MCF 10A (cell line): Measurements from ENCODE around the gene PROM2. TPM values are rescaled to one million over a fixed set of nuclear protein-coding genes. Genes with fewer than 3 reads are reported as not detected.

ENCODE experiments used
- BruUV-seq: library from RNA; stranded (reverse); fragments of 400-500 nt; replicated peaks from 2 replicates; lab custom pipeline; 2021; lab: Mats Ljungman, UMichigan
- CTCF ChIA-PET: fragments of 300-600 bp; sonication (Branson Sonifier 250); formaldehyde crosslinking; extraction: SDS; loops from one replicate; lab custom pipeline; 2021; ENCODE audit warnings: antibody characterized with exemption, inconsistent platforms; lab: Yijun Ruan, JAX
- POLR2A ChIA-PET: fragments of 300-600, 350-650 bp; sonication (Branson Sonifier 250); formaldehyde crosslinking; extraction: SDS; loops from one replicate; lab custom pipeline; 2020; ENCODE audit warnings: antibody characterized with exemption, inconsistent platforms; lab: Yijun Ruan, JAX
- DNase-seq: peaks from one replicate; pipeline ENCODE4 v3.0.0-alpha.2; 2018; ENCODE audit not compliant: unreplicated experiment
- H3K27ac Mint-ChIP-seq: one replicate; pipeline ENCODE4 v1.8.0; 2022; ENCODE audit warnings: mild to moderate bottlenecking, low read depth, mixed read lengths; ENCODE audit not compliant: unreplicated experiment
- H3K27me3 Mint-ChIP-seq: one replicate; pipeline ENCODE4 v1.8.0; 2022; ENCODE audit warnings: mixed read lengths; ENCODE audit not compliant: insufficient read depth, unreplicated experiment
- H3K36me3 Mint-ChIP-seq: one replicate; pipeline ENCODE4 v1.8.0; 2022; ENCODE audit warnings: mild to moderate bottlenecking, moderate library complexity, mixed read lengths; ENCODE audit not compliant: insufficient read depth, unreplicated experiment
- H3K4me1 Mint-ChIP-seq: one replicate; pipeline ENCODE4 v1.8.0; 2022; ENCODE audit warnings: mixed read lengths; ENCODE audit not compliant: insufficient read depth, unreplicated experiment
- H3K4me3 Mint-ChIP-seq: one replicate; pipeline ENCODE4 v1.8.0; 2022; ENCODE audit warnings: mild to moderate bottlenecking, moderate library complexity, mixed read lengths; ENCODE audit not compliant: unreplicated experiment
- H3K9me3 Mint-ChIP-seq: one replicate; pipeline ENCODE4 v1.8.0; 2022; ENCODE audit warnings: mixed read lengths; ENCODE audit not compliant: unreplicated experiment
- CTCF ChIP-seq: fragments of 200-600 bp; IDR thresholded peaks from one replicate; pipeline ENCODE4 v1.8.0; 2022; ENCODE audit warnings: antibody characterized with exemption, mild to moderate bottlenecking; ENCODE audit not compliant: unreplicated experiment
- intact Hi-C: fragments of 100-400 bp; cut with micrococcal nuclease; formaldehyde crosslinking; loops from 2 replicates; pipeline ENCODE4 v1.14.1; 2022
- total RNA-seq: library from RNA; stranded (reverse); gene quantifications from 2 replicates; pipeline ENCODE4 v1.2.3, GENCODE V29; 2022

Gene PROM2
- total RNA-seq, 1 experiment from 2014 or later, result 2.6 TPM

- H3K36me3 Mint-ChIP-seq, result no peaks in the 10 kb centered on the region
- POLR2A ChIA-PET, result interaction anchor here (1.2 to 2.4 kb wide), 3 partner anchors 16 to 68 kb away, joined by 3 to 5 read pairs (median 3); no protein-coding TSS in a partner anchor
- peaks cover 12% of the 10 kb centered on the region for H3K27me3 Mint-ChIP-seq
- BruUV-seq, result no TSS peak
- CTCF ChIA-PET, result interaction anchor here (1.1 to 5.2 kb wide), 3 partner anchors 22 to 68 kb away, joined by 3 to 22 read pairs (median 11); no protein-coding TSS in a partner anchor
- TF ChIP-seq CTCF, result no peak
- no peak overlapping the region for H3K4me3 Mint-ChIP-seq
- intact Hi-C loops, result no loop called here
- DNase-seq, result no peak
- H3K27ac Mint-ChIP-seq, result no peak overlapping the region
- H3K4me1 Mint-ChIP-seq, result peaks cover 5% of the 10 kb centered on the region
- no peaks in the 10 kb centered on the region for H3K9me3 Mint-ChIP-seq
Measured at GRCh38 chr2:95299961-95300360, 25.7 kb downstream of the PROM2 start.

GRCh38 chr2:95300450-95300849, 26.2 kb downstream of the PROM2 start:
- H3K36me3 Mint-ChIP-seq, result no peaks in the 10 kb centered on the region

GRCh38 chr2:95301186-95301585, 26.9 kb downstream of the PROM2 start:
- no peak for DNase-seq
- Mint-ChIP-seq H3K9me3 (no peaks in the 10 kb centered on the region), H3K4me1 (peaks cover 5% of the 10 kb centered on the region), H3K27ac (no peak overlapping the region), H3K36me3 (no peaks in the 10 kb centered on the region), H3K27me3 (peaks cover 12% of the 10 kb centered on the region), H3K4me3 (no peak overlapping the region)
- intact Hi-C loops, result no loop called here
- no peak for TF ChIP-seq CTCF
- BruUV-seq, result no TSS peak
- POLR2A ChIA-PET, result interaction anchor here (1.3 to 2.4 kb wide), 2 partner anchors 15 to 70 kb away, joined by 3 to 5 read pairs; no protein-coding TSS in a partner anchor
- CTCF ChIA-PET, result interaction anchor here (0.5 to 5.2 kb wide), 3 partner anchors 23 to 1447 kb away, joined by 3 to 22 read pairs (median 3); no protein-coding TSS in a partner anchor

More at GRCh38 chr2:95300450-95300849, 26.2 kb downstream of the PROM2 start:
- H3K27me3 Mint-ChIP-seq, result peaks cover 12% of the 10 kb centered on the region
- H3K27ac Mint-ChIP-seq, result no peak overlapping the region
- no peak for DNase-seq
- no peak overlapping the region for H3K4me3 Mint-ChIP-seq
- ChIA-PET CTCF (interaction anchor here (1.0 to 5.2 kb wide), 3 partner anchors 23 to 69 kb away, joined by 3 to 22 read pairs (median 11); no protein-coding TSS in a partner anchor), POLR2A (interaction anchor here (1.3 to 2.4 kb wide), 2 partner anchors 15 to 69 kb away, joined by 3 to 5 read pairs; no protein-coding TSS in a partner anchor)
- H3K9me3 Mint-ChIP-seq, result no peaks in the 10 kb centered on the region
- no TSS peak for BruUV-seq
- no peak for TF ChIP-seq CTCF
- intact Hi-C loops, result no loop called here
- H3K4me1 Mint-ChIP-seq, result peaks cover 5% of the 10 kb centered on the region

- POLR2A ChIA-PET, result interaction anchor here (2.4 kb wide), 1 partner anchor 71 kb away, joined by 5 read pairs; no protein-coding TSS in a partner anchor
- no peak for DNase-seq
- Mint-ChIP-seq H3K4me3 (no peak overlapping the region), H3K36me3 (no peaks in the 10 kb centered on the region), H3K27ac (no peak overlapping the region), H3K27me3 (peaks cover 4% of the 10 kb centered on the region), H3K4me1 (peaks cover 5% of the 10 kb centered on the region), H3K9me3 (no peaks in the 10 kb centered on the region)
- no TSS peak for BruUV-seq
- TF ChIP-seq CTCF, result no peak
- CTCF ChIA-PET, result interaction anchor here (0.5 to 5.2 kb wide), 2 partner anchors 70 to 1446 kb away, joined by 3 to 22 read pairs; no protein-coding TSS in a partner anchor
- intact Hi-C loops, result no loop called here
Measured at GRCh38 chr2:95301876-95302641, 27.8 kb downstream of the PROM2 start.
